Measurements from ENCODE around the gene PRELP.

DNA sequence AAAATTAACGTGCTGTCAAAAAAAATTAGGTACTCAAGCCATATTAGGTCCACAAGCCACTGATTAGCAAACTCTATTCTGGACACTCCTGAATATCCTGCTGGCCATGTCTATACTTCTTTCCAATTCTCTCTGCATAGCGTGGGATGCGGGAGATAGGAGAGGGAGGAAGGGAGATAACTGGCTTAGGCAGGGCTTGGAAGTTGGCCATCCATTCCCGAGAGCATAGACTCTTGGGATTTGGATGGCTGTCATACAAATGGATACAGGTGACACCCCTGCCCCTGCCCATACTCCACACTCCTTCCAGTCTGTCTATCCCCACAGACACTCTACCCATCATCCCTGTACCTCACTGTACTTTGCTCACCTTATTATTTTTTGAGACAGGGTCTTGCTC is 2.3 kb upstream of the PRELP start:
- no peak for TF ChIP-seq POLR2A (IDR thresholded peaks at IDR 0.05)
- TF ChIP-seq, protein P1, sequence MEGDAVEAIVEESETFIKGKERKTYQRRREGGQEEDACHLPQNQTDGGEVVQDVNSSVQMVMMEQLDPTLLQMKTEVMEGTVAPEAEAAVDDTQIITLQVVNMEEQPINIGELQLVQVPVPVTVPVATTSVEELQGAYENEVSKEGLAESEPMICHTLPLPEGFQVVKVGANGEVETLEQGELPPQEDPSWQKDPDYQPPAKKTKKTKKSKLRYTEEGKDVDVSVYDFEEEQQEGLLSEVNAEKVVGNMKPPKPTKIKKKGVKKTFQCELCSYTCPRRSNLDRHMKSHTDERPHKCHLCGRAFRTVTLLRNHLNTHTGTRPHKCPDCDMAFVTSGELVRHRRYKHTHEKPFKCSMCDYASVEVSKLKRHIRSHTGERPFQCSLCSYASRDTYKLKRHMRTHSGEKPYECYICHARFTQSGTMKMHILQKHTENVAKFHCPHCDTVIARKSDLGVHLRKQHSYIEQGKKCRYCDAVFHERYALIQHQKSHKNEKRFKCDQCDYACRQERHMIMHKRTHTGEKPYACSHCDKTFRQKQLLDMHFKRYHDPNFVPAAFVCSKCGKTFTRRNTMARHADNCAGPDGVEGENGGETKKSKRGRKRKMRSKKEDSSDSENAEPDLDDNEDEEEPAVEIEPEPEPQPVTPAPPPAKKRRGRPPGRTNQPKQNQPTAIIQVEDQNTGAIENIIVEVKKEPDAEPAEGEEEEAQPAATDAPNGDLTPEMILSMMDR (IDR thresholded peaks at IDR 0.05): no peak
